Neural cell (in vitro differentiated cells): ENCODE measurements around the gene MYCN.
"Not testable (repeated sequence)": the region's sequence is repeated elsewhere in the genome, so short reads cannot be mapped to it uniquely, and the experiment has no call there.

Experiments used
- EP300 ChIP-seq: fragments of 450-650 bp; conservative IDR thresholded peaks from 2 replicates; pipeline ENCODE4 v1.6.1; 2014; ENCODE audit warnings: antibody characterized with exemption, mild to moderate bottlenecking, moderate library complexity; ENCODE audit not compliant: poor library complexity, severe bottlenecking
- EZH2 ChIP-seq: fragments of 200-600, 300-800 bp; shearing (Covaris generic), sonication (generic); IDR thresholded peaks from 2 replicates; pipeline ENCODE4 v1.6.1; 2014; ENCODE audit warnings: antibody characterized with exemption, low read length, borderline replicate concordance, mild to moderate bottlenecking; ENCODE audit not compliant: insufficient read depth, poor library complexity, severe bottlenecking
- SMC3 ChIP-seq: fragments of 450-650 bp; conservative IDR thresholded peaks from 2 replicates; pipeline ENCODE4 v1.6.1; 2014; ENCODE audit warnings: antibody characterized with exemption, mild to moderate bottlenecking, moderate library complexity; ENCODE audit not compliant: poor library complexity
- TF ChIP-seq, protein P1 (sequence below): fragments of 450-650 bp; IDR thresholded peaks from 2 replicates; pipeline ENCODE4 v1.5.1; 2014; ENCODE audit warnings: antibody characterized with exemption, mild to moderate bottlenecking, moderate library complexity; ENCODE audit not compliant: poor library complexity, severe bottlenecking

DNA sequence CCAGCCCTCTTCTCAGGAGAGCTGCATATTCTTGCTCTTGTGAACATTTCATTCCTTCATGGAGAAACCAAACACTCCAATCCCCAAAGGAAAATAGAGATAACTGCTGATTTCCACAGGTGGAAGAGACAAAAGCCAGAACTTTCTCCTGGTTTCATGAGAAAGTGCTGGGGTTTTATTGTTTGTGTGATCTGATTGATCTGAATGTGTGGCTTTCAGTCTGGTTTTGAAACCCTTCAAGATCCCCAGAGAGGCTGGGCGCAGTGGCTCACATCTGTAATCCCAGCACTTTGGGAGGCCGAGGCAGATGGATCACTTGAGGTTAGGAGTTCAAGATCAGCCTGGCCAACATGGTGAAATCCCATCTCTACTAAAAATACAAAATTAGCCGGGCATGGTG is 11.3 kb upstream of the MYCN start:
- not testable (repeated sequence) for TF ChIP-seq EP300, EZH2, SMC3
- TF ChIP-seq, protein P1, sequence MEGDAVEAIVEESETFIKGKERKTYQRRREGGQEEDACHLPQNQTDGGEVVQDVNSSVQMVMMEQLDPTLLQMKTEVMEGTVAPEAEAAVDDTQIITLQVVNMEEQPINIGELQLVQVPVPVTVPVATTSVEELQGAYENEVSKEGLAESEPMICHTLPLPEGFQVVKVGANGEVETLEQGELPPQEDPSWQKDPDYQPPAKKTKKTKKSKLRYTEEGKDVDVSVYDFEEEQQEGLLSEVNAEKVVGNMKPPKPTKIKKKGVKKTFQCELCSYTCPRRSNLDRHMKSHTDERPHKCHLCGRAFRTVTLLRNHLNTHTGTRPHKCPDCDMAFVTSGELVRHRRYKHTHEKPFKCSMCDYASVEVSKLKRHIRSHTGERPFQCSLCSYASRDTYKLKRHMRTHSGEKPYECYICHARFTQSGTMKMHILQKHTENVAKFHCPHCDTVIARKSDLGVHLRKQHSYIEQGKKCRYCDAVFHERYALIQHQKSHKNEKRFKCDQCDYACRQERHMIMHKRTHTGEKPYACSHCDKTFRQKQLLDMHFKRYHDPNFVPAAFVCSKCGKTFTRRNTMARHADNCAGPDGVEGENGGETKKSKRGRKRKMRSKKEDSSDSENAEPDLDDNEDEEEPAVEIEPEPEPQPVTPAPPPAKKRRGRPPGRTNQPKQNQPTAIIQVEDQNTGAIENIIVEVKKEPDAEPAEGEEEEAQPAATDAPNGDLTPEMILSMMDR = not testable (repeated sequence)
